ENCODE results near the gene PSMD14. TPM values are rescaled to one million over a fixed set of nuclear protein-coding genes. Genes with fewer than 3 reads are reported as not detected.

PSMD14 gene
- total RNA-seq, 1 donor from 2014 or later, result 52.6 TPM

- peaks cover 71% of the 10 kb centered on the region for H3K27me3 Mint-ChIP-seq (ENCODE audit: unreplicated experiment)
- H3K27ac Mint-ChIP-seq (ENCODE audit: unreplicated experiment), result no peak overlapping the region
- peaks cover 50% of the 10 kb centered on the region for H3K4me1 Mint-ChIP-seq (ENCODE audit: unreplicated experiment)
- H3K4me3 Mint-ChIP-seq (ENCODE audit: unreplicated experiment), result no peak overlapping the region
- H3K9me3 Mint-ChIP-seq (ENCODE audit: unreplicated experiment), result no peaks in the 10 kb centered on the region
- DNase-seq (ENCODE audit: low spot score), result no peak
- peaks cover 8% of the 10 kb centered on the region for H3K36me3 Mint-ChIP-seq (ENCODE audit: low read depth, unreplicated experiment)
- TF ChIP-seq CTCF (IDR thresholded peaks at IDR 0.05; ENCODE audit: unreplicated experiment), result no peak
These were observed 112.3 kb downstream of the PSMD14 start for GRCh38 chr2:161420406-161421074.

DNA sequence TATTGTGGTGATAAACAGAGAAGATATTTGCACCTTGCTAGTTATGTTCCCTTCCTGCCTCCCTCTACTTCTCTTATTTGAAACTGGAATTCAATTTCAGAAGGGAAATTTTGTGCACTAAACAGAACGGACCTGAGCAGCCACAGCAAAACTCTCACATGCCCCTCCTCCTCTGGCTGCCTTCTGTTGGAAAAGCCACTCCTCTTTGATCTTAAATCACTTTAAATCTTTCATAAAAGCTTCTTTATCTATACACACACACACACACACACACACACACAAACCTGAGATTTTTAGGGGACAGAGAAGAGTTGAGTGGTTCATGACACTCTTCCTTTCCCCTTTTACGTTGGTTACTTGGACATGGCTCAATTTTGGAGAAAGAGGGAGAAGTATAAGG lies 113.5 kb downstream of the PSMD14 start:
- Mint-ChIP-seq H3K9me3 (ENCODE audit: unreplicated experiment) (no peaks in the 10 kb centered on the region), H3K4me1 (ENCODE audit: unreplicated experiment) (peaks cover 41% of the 10 kb centered on the region), H3K27ac (ENCODE audit: unreplicated experiment) (no peak overlapping the region), H3K27me3 (ENCODE audit: unreplicated experiment) (peaks cover 65% of the 10 kb centered on the region), H3K4me3 (ENCODE audit: unreplicated experiment) (peak overlapping the region; percentile 42), H3K36me3 (ENCODE audit: low read depth, unreplicated experiment) (peaks cover 8% of the 10 kb centered on the region)
- TF ChIP-seq CTCF (IDR thresholded peaks at IDR 0.05; ENCODE audit: unreplicated experiment), result no peak
- DNase-seq (ENCODE audit: low spot score), result no peak

GRCh38 chr2:161422816-161423403 lies 114.7 kb downstream of the PSMD14 start:
- H3K4me1 Mint-ChIP-seq (ENCODE audit: unreplicated experiment), result peaks cover 29% of the 10 kb centered on the region
- H3K9me3 Mint-ChIP-seq (ENCODE audit: unreplicated experiment), result no peaks in the 10 kb centered on the region
- H3K4me3 Mint-ChIP-seq (ENCODE audit: unreplicated experiment), result peak overlapping the region; percentile 42
- TF ChIP-seq CTCF (IDR thresholded peaks at IDR 0.05; ENCODE audit: unreplicated experiment), result no peak
- no peak overlapping the region for H3K27ac Mint-ChIP-seq (ENCODE audit: unreplicated experiment)
- H3K27me3 Mint-ChIP-seq (ENCODE audit: unreplicated experiment), result peaks cover 64% of the 10 kb centered on the region
- no peak for DNase-seq (ENCODE audit: low spot score)
- H3K36me3 Mint-ChIP-seq (ENCODE audit: low read depth, unreplicated experiment), result peaks cover 5% of the 10 kb centered on the region

DNA sequence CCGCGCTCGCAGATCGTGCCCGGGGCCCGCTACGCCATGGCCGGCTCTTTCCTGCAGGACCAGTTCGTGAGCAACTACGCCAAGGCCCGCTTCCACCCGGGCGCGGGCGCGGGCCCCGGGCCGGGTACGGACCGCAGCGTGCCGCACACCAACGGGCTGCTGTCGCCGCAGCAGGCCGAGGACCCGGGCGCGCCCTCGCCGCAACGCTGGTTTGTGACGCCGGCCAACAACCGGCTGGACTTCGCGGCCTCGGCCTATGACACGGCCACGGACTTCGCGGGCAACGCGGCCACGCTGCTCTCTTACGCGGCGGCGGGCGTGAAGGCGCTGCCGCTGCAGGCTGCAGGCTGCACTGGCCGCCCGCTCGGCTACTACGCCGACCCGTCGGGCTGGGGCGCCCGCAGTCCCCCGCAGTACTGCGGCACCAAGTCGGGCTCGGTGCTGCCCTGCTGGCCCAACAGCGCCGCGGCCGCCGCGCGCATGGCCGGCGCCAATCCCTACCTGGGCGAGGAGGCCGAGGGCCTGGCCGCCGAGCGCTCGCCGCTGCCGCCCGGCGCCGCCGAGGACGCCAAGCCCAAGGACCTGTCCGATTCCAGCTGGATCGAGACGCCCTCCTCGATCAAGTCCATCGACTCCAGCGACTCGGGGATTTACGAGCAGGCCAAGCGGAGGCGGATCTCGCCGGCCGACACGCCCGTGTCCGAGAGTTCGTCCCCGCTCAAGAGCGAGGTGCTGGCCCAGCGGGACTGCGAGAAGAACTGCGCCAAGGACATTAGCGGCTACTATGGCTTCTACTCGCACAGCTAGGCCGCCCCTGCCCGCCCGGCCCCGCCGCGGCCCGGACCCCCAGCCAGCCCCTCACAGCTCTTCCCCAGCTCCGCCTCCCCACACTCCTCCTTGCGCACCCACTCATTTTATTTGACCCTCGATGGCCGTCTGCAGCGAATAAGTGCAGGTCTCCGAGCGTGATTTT lies 115.5 kb downstream of the PSMD14 start:
- peak overlapping the region; percentile 72 for H3K4me3 Mint-ChIP-seq (ENCODE audit: unreplicated experiment)
- H3K27me3 Mint-ChIP-seq (ENCODE audit: unreplicated experiment), result peaks cover 60% of the 10 kb centered on the region
- H3K27ac Mint-ChIP-seq (ENCODE audit: unreplicated experiment), result peak overlapping the region; percentile 44
- peaks cover 4% of the 10 kb centered on the region for H3K36me3 Mint-ChIP-seq (ENCODE audit: low read depth, unreplicated experiment)
- H3K9me3 Mint-ChIP-seq (ENCODE audit: unreplicated experiment), result no peaks in the 10 kb centered on the region
- peaks cover 24% of the 10 kb centered on the region for H3K4me1 Mint-ChIP-seq (ENCODE audit: unreplicated experiment)
- peak; percentile 11 for TF ChIP-seq CTCF (IDR thresholded peaks at IDR 0.05; ENCODE audit: unreplicated experiment)
- peak; percentile 42 for DNase-seq (ENCODE audit: low spot score)
